HFFc6 (cell line): Measurements from ENCODE around the gene GIPC3. TPM values are rescaled to one million over a fixed set of nuclear protein-coding genes. Genes with fewer than 3 reads are reported as not detected.
"Not testable (repeated sequence)": the region's sequence is repeated elsewhere in the genome, so short reads cannot be mapped to it uniquely, and the experiment has no call there.

Experiments
- DNase-seq: peaks from one replicate; pipeline ENCODE4 v3.0.0-alpha.2; 2018
- H3K27ac Mint-ChIP-seq: 2 replicates; pipeline ENCODE4 v1.8.0; 2020; ENCODE audit warnings: mild to moderate bottlenecking, mixed read lengths
- H3K27me3 Mint-ChIP-seq: 2 replicates; pipeline ENCODE4 v1.8.0; 2021; ENCODE audit warnings: mild to moderate bottlenecking, moderate library complexity, mixed read lengths; ENCODE audit not compliant: insufficient read depth
- H3K36me3 Mint-ChIP-seq: 2 replicates; pipeline ENCODE4 v1.8.0; 2021; ENCODE audit warnings: low read depth, mixed read lengths
- H3K4me1 Mint-ChIP-seq: 2 replicates; pipeline ENCODE4 v1.8.0; 2020; ENCODE audit warnings: low read depth, mixed read lengths
- H3K4me3 Mint-ChIP-seq: 2 replicates; pipeline ENCODE4 v1.8.0; 2020; ENCODE audit warnings: mild to moderate bottlenecking, moderate library complexity, mixed read lengths
- H3K9me3 Mint-ChIP-seq: 2 replicates; pipeline ENCODE4 v1.8.0; 2020; ENCODE audit warnings: mild to moderate bottlenecking, mixed read lengths
- CTCF ChIP-seq: fragments of 200-600 bp; sonication (generic); IDR thresholded peaks from 2 replicates; pipeline ENCODE4 v1.5.0; 2021; ENCODE audit warnings: antibody characterized with exemption, mild to moderate bottlenecking
- total RNA-seq, 6 experiments: library from RNA; stranded (reverse); fragmentation: NEBNext Ultra II Directional; extraction: Animal tissue kit (Norgen Biotek cat#: 25700); gene quantifications; 2 replicates in 1 of 6; 3 replicates in 5 of 6; pipeline ENCODE4 v1.2.3, GENCODE V29; 2021

Gene GIPC3
- total RNA-seq, 6 experiments from 2014 or later = 0.10 to 0.17 (median 0.11) TPM; not detected in 2

DNA sequence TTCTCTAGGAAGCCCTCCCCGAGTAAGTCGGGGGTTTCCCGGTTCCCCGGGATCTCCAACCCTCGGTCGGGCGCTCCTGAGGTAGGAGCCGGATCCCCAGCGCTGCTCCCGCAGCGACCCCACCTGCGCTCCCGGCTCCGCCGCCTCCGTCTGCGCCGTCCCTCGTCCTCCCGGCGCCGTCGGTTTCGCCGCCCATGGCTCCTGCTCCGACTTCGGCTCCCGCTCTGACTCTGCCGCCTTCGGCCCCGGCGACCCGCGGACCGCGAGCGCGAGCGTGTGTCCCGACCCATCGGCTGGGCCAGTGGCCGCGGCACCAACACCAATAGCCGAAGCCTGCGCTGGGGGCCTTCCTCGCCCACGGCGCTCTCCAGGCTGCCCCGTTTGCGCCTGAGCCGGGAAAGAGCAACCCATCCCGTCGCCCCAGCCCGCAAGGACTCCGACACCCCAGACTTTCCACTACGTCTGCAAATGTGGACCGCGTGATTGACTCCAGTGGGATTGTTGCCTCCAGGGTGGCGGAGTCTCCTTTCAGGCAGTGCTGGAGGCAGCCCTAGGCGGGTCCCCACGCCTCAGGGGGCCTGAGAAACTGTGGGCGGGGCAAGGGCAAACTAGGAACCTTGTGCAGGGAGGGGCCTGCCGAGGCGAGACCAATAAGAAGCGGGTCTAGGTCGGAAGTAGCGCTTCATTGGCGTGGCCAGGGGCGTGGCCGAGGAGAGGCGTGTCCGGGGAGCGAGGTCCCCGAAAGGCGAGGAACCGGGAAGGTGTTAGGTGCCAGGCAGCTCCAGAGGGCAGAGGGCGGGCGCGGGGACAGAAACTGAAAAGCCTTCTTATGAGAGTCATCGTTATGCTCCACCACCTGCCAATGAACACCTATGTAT is 41.4 kb downstream of the GIPC3 start, which contains the start of gene CACTIN:
CACTIN (minus strand) TSS at position 318 of the 878 bp plus-strand sequence; CDS start at position 290, 28 bp downstream.
- H3K27ac Mint-ChIP-seq = peak within 1 kb of the TSS; percentile 99
- 0 out of 2 replicates have a peak, but pooled peaks cover 9% of the 10 kb centered on the region for H3K36me3 Mint-ChIP-seq
- H3K9me3 Mint-ChIP-seq = no peaks in the 10 kb centered on the region
- peaks cover 16% of the 10 kb centered on the region for H3K4me1 Mint-ChIP-seq
- H3K27me3 Mint-ChIP-seq = peaks cover 17% of the 10 kb centered on the region
- no peak for TF ChIP-seq CTCF
- peak; percentile 97 for DNase-seq
- peak within 1 kb of the TSS; percentile 97 for H3K4me3 Mint-ChIP-seq

DNA sequence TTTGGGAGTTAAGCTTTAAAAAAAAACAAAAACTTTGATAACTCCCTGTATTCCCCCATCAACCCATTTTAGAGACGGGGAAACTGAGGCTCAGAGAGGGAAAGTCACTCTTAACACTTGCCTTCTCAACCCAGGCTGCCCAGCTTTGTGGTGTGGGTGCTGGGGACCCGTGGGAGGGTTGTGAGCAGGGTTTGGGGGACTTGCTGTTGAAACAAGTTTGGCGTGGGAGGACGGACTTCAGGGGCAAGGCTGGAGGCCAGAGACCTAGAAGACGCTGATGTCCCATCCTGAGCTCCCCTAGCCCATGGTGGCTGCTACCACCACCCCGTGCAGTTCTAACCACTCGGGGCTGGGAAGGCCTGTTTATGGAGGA is 42.1 kb downstream of the GIPC3 start:
- no peaks in the 10 kb centered on the region for H3K9me3 Mint-ChIP-seq
- no peak for TF ChIP-seq CTCF
- peaks cover 16% of the 10 kb centered on the region for H3K4me1 Mint-ChIP-seq
- peak overlapping the region; percentile 97 for H3K4me3 Mint-ChIP-seq
- H3K27me3 Mint-ChIP-seq = peaks cover 18% of the 10 kb centered on the region
- peak overlapping the region; percentile 99; the same call in 1 of the 2 replicates for H3K27ac Mint-ChIP-seq
- no peak for DNase-seq
- H3K36me3 Mint-ChIP-seq = 0 out of 2 replicates have a peak, but pooled peaks cover 6% of the 10 kb centered on the region

DNA sequence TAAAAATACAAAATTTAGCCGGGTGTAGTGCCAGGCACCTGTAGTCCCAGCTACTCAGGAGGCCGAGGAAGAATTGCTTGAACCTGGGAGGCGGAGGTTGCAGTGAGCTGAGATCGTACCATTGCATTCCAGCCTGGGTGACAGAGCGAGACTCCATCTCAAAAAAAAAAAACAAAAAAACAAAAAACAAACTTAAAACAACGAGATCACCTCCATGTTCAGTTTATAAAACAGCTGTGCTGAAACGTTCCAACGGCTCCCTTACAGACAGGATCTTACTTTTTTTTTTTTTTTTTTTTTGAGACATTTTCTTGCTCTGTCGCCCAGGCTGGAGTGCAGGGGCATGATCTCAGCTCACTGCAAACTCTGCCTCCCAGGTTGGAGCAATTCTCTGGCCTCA is 43.5 kb downstream of the GIPC3 start:
- DNase-seq, H3K9me3 Mint-ChIP-seq, H3K36me3 Mint-ChIP-seq, H3K27ac Mint-ChIP-seq, H3K4me3 Mint-ChIP-seq: not testable (repeated sequence)
- Mint-ChIP-seq H3K4me1 (peaks cover 16% of the 10 kb centered on the region), H3K27me3 (peaks cover 18% of the 10 kb centered on the region)

- Mint-ChIP-seq H3K9me3 (no peaks in the 10 kb centered on the region), H3K4me3 (no peak overlapping the region), H3K27ac (no peak overlapping the region), H3K27me3 (peaks cover 21% of the 10 kb centered on the region), H3K36me3 (no peaks in the 10 kb centered on the region), H3K4me1 (no peaks in the 10 kb centered on the region)
- TF ChIP-seq CTCF = no peak
- no peak for DNase-seq
These were observed 46.0 kb downstream of the GIPC3 start for GRCh38 chr19:3631053-3631861.

DNA sequence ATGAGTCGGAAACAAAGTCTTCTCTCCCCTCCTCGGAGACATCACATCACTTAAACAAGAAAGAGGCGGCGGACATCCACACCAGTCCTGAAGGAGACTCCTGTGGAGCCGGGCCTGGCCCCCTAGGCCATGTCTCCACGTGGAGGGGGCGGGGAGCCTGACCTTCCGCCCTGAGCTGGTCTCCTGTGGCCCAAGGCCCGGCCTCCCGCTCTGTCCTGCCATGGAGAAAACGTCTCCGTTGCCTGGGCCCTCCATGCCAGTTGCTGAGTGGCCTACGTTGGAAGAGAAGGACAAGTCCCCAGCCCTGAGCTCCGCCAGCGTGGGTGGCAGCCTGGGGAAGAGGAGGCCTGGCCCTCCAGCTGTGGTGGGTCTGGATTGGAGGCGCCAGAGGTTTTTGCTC is 46.8 kb downstream of the GIPC3 start:
- Mint-ChIP-seq H3K4me1 (no peaks in the 10 kb centered on the region), H3K27ac (no peak overlapping the region), H3K36me3 (no peaks in the 10 kb centered on the region), H3K27me3 (peaks cover 13% of the 10 kb centered on the region), H3K4me3 (no peak overlapping the region), H3K9me3 (no peaks in the 10 kb centered on the region)
- peak; percentile 21; the same call in 1 of the 2 replicates for TF ChIP-seq CTCF
- no peak for DNase-seq
